ENCODE data around the gene CCL4L2.
"Not testable (repeated sequence)": the region's sequence is repeated elsewhere in the genome, so short reads cannot be mapped to it uniquely, and the experiment has no call there.

DNA sequence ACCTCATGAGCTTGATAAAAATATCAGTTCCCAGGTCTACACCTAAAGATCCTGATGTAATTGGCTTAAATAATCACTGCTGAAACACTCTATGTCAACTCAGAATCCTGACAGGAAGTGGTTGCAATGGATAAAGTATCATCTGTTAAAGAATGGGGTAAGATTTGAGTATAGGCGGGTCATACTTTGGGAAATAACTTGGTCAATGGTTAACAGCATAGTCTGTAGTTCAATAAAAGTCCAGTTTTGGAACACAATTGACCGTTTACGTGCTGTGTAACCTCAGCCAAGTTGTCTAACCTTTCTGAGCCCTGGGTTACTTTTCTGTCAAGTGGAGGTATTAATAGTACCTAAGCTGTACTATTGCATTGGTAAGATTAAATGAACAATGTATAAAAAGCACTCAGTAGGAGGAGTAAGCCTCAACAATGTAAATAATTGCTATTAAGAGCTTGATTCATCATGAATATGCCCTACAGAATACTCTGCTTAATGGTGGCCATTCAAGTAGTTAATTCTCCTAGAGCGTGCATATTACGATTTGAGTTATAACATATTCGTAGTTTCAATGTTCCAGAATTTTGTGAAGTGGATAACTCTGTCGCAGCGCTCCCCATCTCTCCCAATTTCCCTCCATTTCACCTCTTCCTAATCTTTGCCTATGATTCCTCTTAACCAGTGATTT, 16.6 kb upstream of the CCL4L2 start:
- not testable (repeated sequence) for TF ChIP-seq POLR2A, SPI1 (IDR thresholded peaks at IDR 0.05; ENCODE audit: low read depth, low read length)
